ENCODE measurements around the gene ARMH1. TPM values are rescaled to one million over a fixed set of nuclear protein-coding genes. Genes with fewer than 3 reads are reported as not detected.

The ARMH1 gene
- total RNA-seq, 1 donor from 2014 or later, result 3.0 TPM

DNA sequence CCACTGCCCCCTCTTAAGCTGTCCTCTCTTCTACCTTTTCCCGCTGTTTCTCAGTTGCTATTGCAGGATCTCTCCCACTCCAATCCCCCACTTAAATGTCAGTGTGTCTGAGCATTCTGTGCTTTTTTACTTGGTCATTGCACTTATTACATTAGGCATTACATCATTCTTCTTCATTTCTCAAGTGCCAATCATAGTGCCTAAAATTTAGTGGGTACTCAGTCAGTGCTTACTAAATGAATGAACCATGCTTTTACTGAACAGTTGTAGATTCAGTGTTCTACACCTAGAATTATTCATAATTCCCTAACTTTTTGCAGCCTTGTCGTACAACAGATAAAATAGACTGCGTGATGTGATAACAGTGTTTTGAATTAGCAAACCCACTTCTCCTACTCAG lies 19.4 kb downstream of the ARMH1 start:
- no peaks in the 10 kb centered on the region for H3K4me1 Mint-ChIP-seq (ENCODE audit: unreplicated experiment)
- H3K27ac Mint-ChIP-seq (ENCODE audit: unreplicated experiment), result no peak overlapping the region
- peaks cover 8% of the 10 kb centered on the region for H3K27me3 Mint-ChIP-seq (ENCODE audit: unreplicated experiment)
- H3K4me3 Mint-ChIP-seq (ENCODE audit: unreplicated experiment), result no peak overlapping the region
- H3K36me3 Mint-ChIP-seq (ENCODE audit: unreplicated experiment), result no peaks in the 10 kb centered on the region
- TF ChIP-seq, protein P1, sequence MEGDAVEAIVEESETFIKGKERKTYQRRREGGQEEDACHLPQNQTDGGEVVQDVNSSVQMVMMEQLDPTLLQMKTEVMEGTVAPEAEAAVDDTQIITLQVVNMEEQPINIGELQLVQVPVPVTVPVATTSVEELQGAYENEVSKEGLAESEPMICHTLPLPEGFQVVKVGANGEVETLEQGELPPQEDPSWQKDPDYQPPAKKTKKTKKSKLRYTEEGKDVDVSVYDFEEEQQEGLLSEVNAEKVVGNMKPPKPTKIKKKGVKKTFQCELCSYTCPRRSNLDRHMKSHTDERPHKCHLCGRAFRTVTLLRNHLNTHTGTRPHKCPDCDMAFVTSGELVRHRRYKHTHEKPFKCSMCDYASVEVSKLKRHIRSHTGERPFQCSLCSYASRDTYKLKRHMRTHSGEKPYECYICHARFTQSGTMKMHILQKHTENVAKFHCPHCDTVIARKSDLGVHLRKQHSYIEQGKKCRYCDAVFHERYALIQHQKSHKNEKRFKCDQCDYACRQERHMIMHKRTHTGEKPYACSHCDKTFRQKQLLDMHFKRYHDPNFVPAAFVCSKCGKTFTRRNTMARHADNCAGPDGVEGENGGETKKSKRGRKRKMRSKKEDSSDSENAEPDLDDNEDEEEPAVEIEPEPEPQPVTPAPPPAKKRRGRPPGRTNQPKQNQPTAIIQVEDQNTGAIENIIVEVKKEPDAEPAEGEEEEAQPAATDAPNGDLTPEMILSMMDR (IDR thresholded peaks at IDR 0.05), result no peak
- no peaks in the 10 kb centered on the region for H3K9me3 Mint-ChIP-seq (ENCODE audit: unreplicated experiment)
- DNase-seq (ENCODE audit: extremely low spot score, unreplicated experiment), result no peak

DNA sequence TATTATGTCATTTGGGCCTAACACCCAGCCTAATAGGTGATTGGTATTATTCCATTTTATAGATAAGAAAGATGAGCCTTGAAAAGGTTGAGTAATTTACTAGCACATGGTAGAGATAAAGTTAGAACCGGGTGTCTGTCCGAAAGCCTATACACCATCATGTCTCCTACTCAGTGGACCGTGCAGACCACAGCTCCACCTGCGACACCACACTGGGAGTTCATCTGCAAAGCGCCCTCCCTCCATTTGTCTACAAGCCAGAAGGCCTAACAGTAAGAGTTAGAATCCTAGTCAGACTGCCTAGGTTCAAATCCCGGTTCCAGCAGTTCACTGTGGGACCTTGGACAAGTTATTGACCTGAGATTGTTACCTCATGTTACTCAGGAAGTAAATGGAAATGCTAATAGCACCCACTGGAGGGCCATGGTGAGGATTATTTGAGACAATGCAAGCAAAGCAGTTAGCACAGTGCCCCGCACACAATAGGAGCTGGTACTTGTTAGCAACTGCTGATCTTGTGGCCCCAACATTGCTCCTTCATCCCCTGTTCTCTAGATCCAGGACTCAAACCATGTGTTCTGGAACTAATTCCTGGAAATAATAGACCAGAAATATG lies 20.5 kb downstream of the ARMH1 start:
- Mint-ChIP-seq H3K4me3 (ENCODE audit: unreplicated experiment) (no peak overlapping the region), H3K9me3 (ENCODE audit: unreplicated experiment) (no peaks in the 10 kb centered on the region), H3K36me3 (ENCODE audit: unreplicated experiment) (no peaks in the 10 kb centered on the region)

DNA sequence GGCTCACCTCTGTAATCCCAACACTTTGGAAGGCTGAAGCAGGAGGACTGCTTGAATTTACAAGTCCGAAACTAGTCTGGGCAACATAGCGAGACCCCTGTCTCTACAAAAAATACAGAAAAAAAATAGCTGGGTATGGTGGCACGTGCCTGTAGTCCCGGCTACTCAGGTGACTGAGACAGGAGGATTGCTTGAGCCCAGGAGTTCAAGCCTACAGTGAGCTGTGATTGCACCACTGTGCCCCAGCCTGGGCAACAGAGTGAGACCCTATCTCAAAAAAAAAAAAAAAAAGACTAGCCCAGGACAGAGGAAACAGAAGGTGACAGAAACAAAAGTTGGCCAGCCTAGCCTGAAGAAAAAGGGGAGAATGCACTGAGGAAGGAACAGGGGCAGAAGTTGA lies 21.2 kb downstream of the ARMH1 start:
- Mint-ChIP-seq H3K36me3 (ENCODE audit: unreplicated experiment) (no peaks in the 10 kb centered on the region), H3K9me3 (ENCODE audit: unreplicated experiment) (no peaks in the 10 kb centered on the region), H3K27me3 (ENCODE audit: unreplicated experiment) (peaks cover 8% of the 10 kb centered on the region), H3K4me3 (ENCODE audit: unreplicated experiment) (no peak overlapping the region), H3K4me1 (ENCODE audit: unreplicated experiment) (peaks cover 1% of the 10 kb centered on the region), H3K27ac (ENCODE audit: unreplicated experiment) (no peak overlapping the region)
- TF ChIP-seq, protein P1 (IDR thresholded peaks at IDR 0.05), result no peak
- no peak for DNase-seq (ENCODE audit: extremely low spot score, unreplicated experiment)

More for the DNA sequence above, 20.5 kb downstream of the ARMH1 start:
- TF ChIP-seq, protein P1 (IDR thresholded peaks at IDR 0.05), result no peak
- DNase-seq (ENCODE audit: extremely low spot score, unreplicated experiment), result no peak
- Mint-ChIP-seq H3K27me3 (ENCODE audit: unreplicated experiment) (peaks cover 8% of the 10 kb centered on the region), H3K4me1 (ENCODE audit: unreplicated experiment) (no peaks in the 10 kb centered on the region), H3K27ac (ENCODE audit: unreplicated experiment) (no peak overlapping the region)

DNA sequence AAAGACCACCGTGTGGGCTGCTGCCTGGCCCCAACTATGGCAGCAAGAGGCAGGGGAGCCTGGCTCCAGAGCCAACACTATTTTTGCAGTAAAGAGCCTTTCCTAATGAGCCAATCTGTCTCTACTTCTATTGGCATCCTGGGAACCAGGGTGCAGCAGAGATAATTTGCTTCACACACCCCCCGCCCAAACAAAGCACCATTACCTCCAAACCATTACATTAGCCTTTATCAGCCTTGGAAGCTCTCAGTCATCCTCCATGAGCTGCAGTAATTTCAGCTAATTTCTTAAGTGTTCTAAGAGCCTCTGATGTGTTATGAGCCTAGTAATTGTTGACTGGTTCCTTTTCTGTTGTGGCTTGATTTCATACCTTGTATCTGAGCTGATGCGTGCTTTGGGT lies 21.6 kb downstream of the ARMH1 start:
- TF ChIP-seq, protein P1 (IDR thresholded peaks at IDR 0.05), result no peak
- Mint-ChIP-seq H3K4me1 (ENCODE audit: unreplicated experiment) (peaks cover 2% of the 10 kb centered on the region), H3K9me3 (ENCODE audit: unreplicated experiment) (no peaks in the 10 kb centered on the region), H3K27me3 (ENCODE audit: unreplicated experiment) (peaks cover 8% of the 10 kb centered on the region), H3K36me3 (ENCODE audit: unreplicated experiment) (no peaks in the 10 kb centered on the region), H3K4me3 (ENCODE audit: unreplicated experiment) (no peak overlapping the region), H3K27ac (ENCODE audit: unreplicated experiment) (no peak overlapping the region)
- DNase-seq (ENCODE audit: extremely low spot score, unreplicated experiment), result no peak

DNA sequence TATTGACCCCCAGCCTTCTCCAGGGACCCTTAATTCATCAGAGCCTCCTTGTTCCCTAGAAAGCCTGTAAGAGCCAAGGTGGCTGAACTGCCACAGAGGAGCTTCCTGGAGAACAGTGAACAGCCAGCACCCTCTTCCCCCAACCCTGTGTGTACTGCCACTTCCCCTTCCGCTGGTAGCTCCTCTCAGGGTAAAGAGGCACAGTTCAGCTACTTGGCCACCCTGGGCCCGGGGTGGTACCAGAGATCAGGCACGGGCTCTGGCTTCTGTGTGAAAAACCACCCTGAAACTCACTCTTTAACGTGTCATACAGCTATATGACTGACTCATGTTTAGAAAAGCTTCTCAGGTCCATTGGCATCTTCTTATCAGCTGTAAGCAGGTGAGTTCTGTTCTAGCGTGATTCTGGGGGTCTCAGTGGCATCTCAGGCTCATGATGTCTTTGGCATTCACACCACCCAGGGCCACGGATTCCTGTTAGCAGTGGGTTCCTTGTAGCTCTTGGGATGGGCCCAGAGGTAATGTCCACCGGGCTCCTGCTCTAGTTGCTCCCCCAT lies 22.4 kb downstream of the ARMH1 start:
- H3K27ac Mint-ChIP-seq (ENCODE audit: unreplicated experiment), result no peak overlapping the region
- peaks cover 2% of the 10 kb centered on the region for H3K27me3 Mint-ChIP-seq (ENCODE audit: unreplicated experiment)
- TF ChIP-seq, protein P1 (IDR thresholded peaks at IDR 0.05), result no peak
- no peaks in the 10 kb centered on the region for H3K9me3 Mint-ChIP-seq (ENCODE audit: unreplicated experiment)
- H3K4me1 Mint-ChIP-seq (ENCODE audit: unreplicated experiment), result peaks cover 2% of the 10 kb centered on the region
- no peak for DNase-seq (ENCODE audit: extremely low spot score, unreplicated experiment)
- H3K36me3 Mint-ChIP-seq (ENCODE audit: unreplicated experiment), result no peaks in the 10 kb centered on the region
- H3K4me3 Mint-ChIP-seq (ENCODE audit: unreplicated experiment), result no peak overlapping the region
